ENCODE data around the gene PURA.
A peak's percentile ranks its signal among the peaks of the same experiment; 100 is the strongest.

DNA sequence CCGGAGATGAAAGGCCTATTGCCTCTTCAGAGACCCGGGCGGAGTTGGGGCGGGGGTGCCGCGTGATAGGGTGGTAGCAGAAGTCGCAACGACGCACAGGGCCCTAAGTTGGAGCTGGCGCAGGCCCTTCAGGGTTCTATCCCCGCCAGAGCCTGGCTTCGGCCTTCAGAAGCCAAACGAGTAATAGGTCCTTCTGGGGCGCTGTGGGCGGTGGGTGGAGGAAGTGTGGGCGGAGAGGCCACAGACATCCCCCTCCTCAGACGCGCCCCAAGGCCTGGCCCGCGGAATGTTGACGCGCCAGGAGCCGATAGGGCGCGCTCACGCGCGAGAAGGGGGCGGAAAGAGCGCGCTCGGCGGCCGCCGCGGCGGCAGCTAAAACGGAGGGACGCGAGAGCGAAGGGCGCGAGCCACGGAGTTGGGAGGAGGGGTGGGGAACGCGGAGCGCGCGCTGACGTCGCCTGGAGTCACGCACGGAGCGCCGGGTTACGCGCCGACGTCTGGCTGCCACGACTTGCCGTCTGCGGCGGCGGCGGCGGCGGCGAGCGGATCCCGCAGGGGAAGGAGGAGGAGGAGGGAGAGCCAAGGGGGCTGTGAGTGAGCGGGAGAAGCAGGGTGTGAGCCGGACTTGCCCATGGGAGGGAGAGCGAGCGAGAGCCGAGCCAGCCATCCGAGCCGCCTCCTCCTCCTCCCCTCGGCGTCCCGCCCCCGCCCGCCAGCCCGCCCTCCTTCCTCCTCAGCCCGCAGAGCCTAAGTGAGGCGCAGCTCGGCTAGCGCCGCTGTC, 6.4 kb upstream of the PURA start:
- TF ChIP-seq, protein P1, sequence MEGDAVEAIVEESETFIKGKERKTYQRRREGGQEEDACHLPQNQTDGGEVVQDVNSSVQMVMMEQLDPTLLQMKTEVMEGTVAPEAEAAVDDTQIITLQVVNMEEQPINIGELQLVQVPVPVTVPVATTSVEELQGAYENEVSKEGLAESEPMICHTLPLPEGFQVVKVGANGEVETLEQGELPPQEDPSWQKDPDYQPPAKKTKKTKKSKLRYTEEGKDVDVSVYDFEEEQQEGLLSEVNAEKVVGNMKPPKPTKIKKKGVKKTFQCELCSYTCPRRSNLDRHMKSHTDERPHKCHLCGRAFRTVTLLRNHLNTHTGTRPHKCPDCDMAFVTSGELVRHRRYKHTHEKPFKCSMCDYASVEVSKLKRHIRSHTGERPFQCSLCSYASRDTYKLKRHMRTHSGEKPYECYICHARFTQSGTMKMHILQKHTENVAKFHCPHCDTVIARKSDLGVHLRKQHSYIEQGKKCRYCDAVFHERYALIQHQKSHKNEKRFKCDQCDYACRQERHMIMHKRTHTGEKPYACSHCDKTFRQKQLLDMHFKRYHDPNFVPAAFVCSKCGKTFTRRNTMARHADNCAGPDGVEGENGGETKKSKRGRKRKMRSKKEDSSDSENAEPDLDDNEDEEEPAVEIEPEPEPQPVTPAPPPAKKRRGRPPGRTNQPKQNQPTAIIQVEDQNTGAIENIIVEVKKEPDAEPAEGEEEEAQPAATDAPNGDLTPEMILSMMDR (IDR thresholded peaks at IDR 0.05): peak in 9 of 12 donors; percentile 17 to 52 (median 39)
- peak; percentile 5 to 89 for TF ChIP-seq POLR2A (IDR thresholded peaks at IDR 0.05)
